Measurements from ENCODE around the gene C16orf86.

- no peak for TF ChIP-seq CTCF (IDR thresholded peaks at IDR 0.05)
- TF ChIP-seq POLR2A (IDR thresholded peaks at IDR 0.05): no peak
Measured at GRCh38 chr16:67650023-67650422, 16.6 kb upstream of the C16orf86 start.

All from adrenal gland (tissue), 5 donors.